WTC11 (cell line): Measurements from ENCODE around the gene TAPT1. TPM values are rescaled to one million over a fixed set of nuclear protein-coding genes. Genes with fewer than 3 reads are reported as not detected.

Experiments used
- ATAC-seq: fragments of 200-7000 bp; cut with Tn5 transposase; 2 replicates; pipeline ENCODE4 v1.10.0; 2021; ENCODE audit warnings: mild to moderate bottlenecking, moderate library complexity
- CTCF ChIA-PET: fragments of 300-600 bp; sonication (Branson Sonifier 250); formaldehyde crosslinking; loops from one replicate; lab custom pipeline; 2021; ENCODE audit warnings: antibody characterized with exemption; lab: Charles Lee
- POLR2A ChIA-PET: fragments of 350-600 bp; sonication (Branson Sonifier 250); formaldehyde crosslinking; loops from one replicate; lab custom pipeline; 2021; ENCODE audit warnings: antibody characterized with exemption; lab: Charles Lee
- DNase-seq: peaks from one replicate; pipeline ENCODE4 v3.0.0; 2021; ENCODE audit warnings: low spot score
- H3K27ac Mint-ChIP-seq: 2 replicates; pipeline ENCODE4 v1.8.0; 2021; ENCODE audit warnings: mixed read lengths
- H3K27me3 Mint-ChIP-seq: 2 replicates; pipeline ENCODE4 v1.8.0; 2021; ENCODE audit warnings: low read depth, mild to moderate bottlenecking, moderate library complexity, mixed read lengths
- H3K36me3 Mint-ChIP-seq: 2 replicates; pipeline ENCODE4 v1.8.0; 2021; ENCODE audit warnings: mixed read lengths
- H3K4me1 Mint-ChIP-seq: 2 replicates; pipeline ENCODE4 v1.8.0; 2022; ENCODE audit warnings: mixed read lengths
- H3K4me3 Mint-ChIP-seq: 2 replicates; pipeline ENCODE4 v1.8.0; 2021; ENCODE audit warnings: mild to moderate bottlenecking, moderate library complexity, mixed read lengths
- H3K9me3 Mint-ChIP-seq: 2 replicates; pipeline ENCODE4 v1.8.0; 2021; ENCODE audit warnings: mixed read lengths
- AFF4 ChIP-seq: sonication (generic); formaldehyde crosslinking; IDR thresholded peaks from 2 replicates; pipeline ENCODE4 v1.8.1; 2023; ENCODE audit warnings: mild to moderate bottlenecking, missing genetic modification reagents, borderline replicate concordance
- ATF1 ChIP-seq: sonication (generic); formaldehyde crosslinking; IDR thresholded peaks from 2 replicates; pipeline ENCODE4 v1.8.1; 2023; ENCODE audit warnings: mild to moderate bottlenecking, moderate library complexity, missing genetic modification reagents
- ATF2 ChIP-seq: sonication (generic); formaldehyde crosslinking; IDR thresholded peaks from 2 replicates; pipeline ENCODE4 v1.8.1; 2022; ENCODE audit warnings: low read depth, missing genetic modification reagents, borderline replicate concordance
- ATF6 ChIP-seq: sonication (generic); formaldehyde crosslinking; IDR thresholded peaks from 2 replicates; pipeline ENCODE4 v1.8.1; 2023; ENCODE audit warnings: mild to moderate bottlenecking, missing genetic modification reagents
- CBFB ChIP-seq: sonication (generic); formaldehyde crosslinking; IDR thresholded peaks from 2 replicates; pipeline ENCODE4 v1.8.1; 2022; ENCODE audit warnings: mild to moderate bottlenecking, low read depth, missing genetic modification reagents
- CREB1 ChIP-seq: sonication (generic); formaldehyde crosslinking; IDR thresholded peaks from 2 replicates; pipeline ENCODE4 v1.8.0; 2023; ENCODE audit warnings: mild to moderate bottlenecking, missing genetic modification reagents
- CREM ChIP-seq: sonication (generic); formaldehyde crosslinking; IDR thresholded peaks from 2 replicates; pipeline ENCODE4 v1.8.1; 2022; ENCODE audit warnings: mild to moderate bottlenecking, missing genetic modification reagents, moderate library complexity
- ELF4 ChIP-seq: sonication (generic); formaldehyde crosslinking; IDR thresholded peaks from 2 replicates; pipeline ENCODE4 v1.8.1; 2022; ENCODE audit warnings: low read depth, mild to moderate bottlenecking, moderate library complexity, missing genetic modification reagents
- FOXP1 ChIP-seq: sonication (generic); formaldehyde crosslinking; IDR thresholded peaks from 2 replicates; pipeline ENCODE4 v1.8.0; 2022; ENCODE audit warnings: missing genetic modification reagents, mild to moderate bottlenecking, moderate library complexity, borderline replicate concordance
- FOXP4 ChIP-seq: sonication (generic); formaldehyde crosslinking; IDR thresholded peaks from 2 replicates; pipeline ENCODE4 v1.8.0; 2022; ENCODE audit warnings: mild to moderate bottlenecking, missing genetic modification reagents
- HMGA2 ChIP-seq: fragments of 250-450 bp; sonication (Bioruptor Pico); IDR thresholded peaks from 2 replicates; pipeline ENCODE4 v1.4.0; 2021; ENCODE audit warnings: mild to moderate bottlenecking, moderate library complexity
- MAX ChIP-seq: sonication (generic); formaldehyde crosslinking; IDR thresholded peaks from 2 replicates; pipeline ENCODE4 v1.8.0; 2022; ENCODE audit warnings: mild to moderate bottlenecking, missing genetic modification reagents
- MLX ChIP-seq: sonication (generic); formaldehyde crosslinking; IDR thresholded peaks from 2 replicates; pipeline ENCODE4 v1.8.1; 2023; ENCODE audit warnings: mild to moderate bottlenecking, missing genetic modification reagents, moderate library complexity
- NR1H2 ChIP-seq: sonication (generic); formaldehyde crosslinking; IDR thresholded peaks from 2 replicates; pipeline ENCODE4 v1.9.0; 2021; ENCODE audit warnings: mild to moderate bottlenecking, moderate library complexity, missing genetic modification reagents
- PREB ChIP-seq: sonication (generic); formaldehyde crosslinking; IDR thresholded peaks from 2 replicates; pipeline ENCODE4 v1.8.1; 2022; ENCODE audit warnings: mild to moderate bottlenecking, missing genetic modification reagents, moderate library complexity, borderline replicate concordance
- RELA ChIP-seq: sonication (generic); formaldehyde crosslinking; IDR thresholded peaks from 2 replicates; pipeline ENCODE4 v1.8.1; 2022; ENCODE audit warnings: missing genetic modification reagents, mild to moderate bottlenecking, borderline replicate concordance
- TCF7 ChIP-seq: sonication (generic); formaldehyde crosslinking; IDR thresholded peaks from 2 replicates; pipeline ENCODE4 v1.8.0; 2022; ENCODE audit warnings: mild to moderate bottlenecking, low read depth, missing genetic modification reagents, moderate library complexity
- TEAD4 ChIP-seq: sonication (generic); formaldehyde crosslinking; IDR thresholded peaks from 2 replicates; pipeline ENCODE4 v1.8.0; 2022; ENCODE audit warnings: mild to moderate bottlenecking, missing genetic modification reagents
- TP53 ChIP-seq: sonication (generic); formaldehyde crosslinking; IDR thresholded peaks from 2 replicates; pipeline ENCODE4 v1.8.1; 2023; ENCODE audit warnings: mild to moderate bottlenecking, missing genetic modification reagents
- USF1 ChIP-seq: sonication (generic); formaldehyde crosslinking; IDR thresholded peaks from 2 replicates; pipeline ENCODE4 v1.8.0; 2022; ENCODE audit warnings: mild to moderate bottlenecking, missing genetic modification reagents
- ZNF121 ChIP-seq: sonication (generic); formaldehyde crosslinking; IDR thresholded peaks from 2 replicates; pipeline ENCODE4 v1.8.0; 2023; ENCODE audit warnings: missing genetic modification reagents
- ZNF219 ChIP-seq: sonication (generic); formaldehyde crosslinking; IDR thresholded peaks from 2 replicates; pipeline ENCODE4 v1.8.0; 2023; ENCODE audit warnings: missing genetic modification reagents, mild to moderate bottlenecking, borderline replicate concordance
- ZNF232 ChIP-seq: sonication (generic); formaldehyde crosslinking; IDR thresholded peaks from 2 replicates; pipeline ENCODE4 v1.8.0; 2022; ENCODE audit warnings: mild to moderate bottlenecking, missing genetic modification reagents
- total RNA-seq: library from RNA; stranded (reverse); gene quantifications from 3 replicates; pipeline ENCODE4 v1.2.3, GENCODE V29; 2021

The TAPT1 gene
- total RNA-seq, 1 experiment from 2014 or later, result 12.4 TPM

- Mint-ChIP-seq H3K4me1 (no peaks in the 10 kb centered on the region), H3K36me3 (peaks cover 18% of the 10 kb centered on the region), H3K27ac (no peak overlapping the region), H3K9me3 (peaks cover 45% of the 10 kb centered on the region)
- ChIA-PET CTCF (no interaction called here), POLR2A (no interaction called here)
- no peak for ATAC-seq
- DNase-seq, result no peak
- TF ChIP-seq MAX, result no peak
- TF ChIP-seq CBFB, result no peak
- no peak for TF ChIP-seq RELA (CRISPR knock-in tag)
- TF ChIP-seq TEAD4 (CRISPR knock-in tag), result no peak
- no peak for TF ChIP-seq USF1
- TF ChIP-seq, all 79 proteins: peak for 0
- Mint-ChIP-seq H3K4me3 (no peak overlapping the region), H3K27me3 (peaks cover 8% of the 10 kb centered on the region; the same call in 1 of the 2 replicates)
Measured at GRCh38 chr4:16139066-16139945, 87.0 kb downstream of the TAPT1 start.

GRCh38 chr4:16136827-16137226 lies 89.4 kb downstream of the TAPT1 start:
- Mint-ChIP-seq H3K27ac (no peak overlapping the region), H3K4me1 (no peaks in the 10 kb centered on the region), H3K27me3 (peaks cover 4% of the 10 kb centered on the region; the same call in 1 of the 2 replicates), H3K36me3 (peaks cover 12% of the 10 kb centered on the region), H3K9me3 (peaks cover 37% of the 10 kb centered on the region), H3K4me3 (no peak overlapping the region)
- CTCF ChIA-PET, result no interaction called here
- POLR2A ChIA-PET, result no interaction called here
- ATAC-seq (no peak), DNase-seq (no peak)
- no peak for TF ChIP-seq TCF7 (CRISPR knock-in tag)
- no peak for TF ChIP-seq ELF4
- TF ChIP-seq FOXP4 (CRISPR knock-in tag), result no peak
- no peak for TF ChIP-seq AFF4 (CRISPR knock-in tag)
- no peak for TF ChIP-seq ZNF121 (CRISPR knock-in tag)
- TF ChIP-seq ATF1 (CRISPR knock-in tag), result no peak
- no peak for TF ChIP-seq NR1H2 (CRISPR knock-in tag)
- no peak for TF ChIP-seq PREB (CRISPR knock-in tag)
- no peak for TF ChIP-seq ATF6 (CRISPR knock-in tag)
- no peak for TF ChIP-seq MLX (CRISPR knock-in tag)
- TF ChIP-seq ZNF219 (CRISPR knock-in tag), result no peak
- no peak for TF ChIP-seq ATF2
- no peak for TF ChIP-seq CREM (CRISPR knock-in tag)
- no peak for TF ChIP-seq HMGA2 (CRISPR knock-in tag)
- no peak for TF ChIP-seq CREB1 (CRISPR knock-in tag)
- no peak for TF ChIP-seq TP53 (CRISPR knock-in tag)
- TF ChIP-seq ZNF232 (CRISPR knock-in tag), result no peak
- TF ChIP-seq FOXP1, result no peak
